ENCODE measurements around the gene STOML2.
A peak's percentile ranks its signal among the peaks of the same experiment; 100 is the strongest.

Gene STOML2

DNA sequence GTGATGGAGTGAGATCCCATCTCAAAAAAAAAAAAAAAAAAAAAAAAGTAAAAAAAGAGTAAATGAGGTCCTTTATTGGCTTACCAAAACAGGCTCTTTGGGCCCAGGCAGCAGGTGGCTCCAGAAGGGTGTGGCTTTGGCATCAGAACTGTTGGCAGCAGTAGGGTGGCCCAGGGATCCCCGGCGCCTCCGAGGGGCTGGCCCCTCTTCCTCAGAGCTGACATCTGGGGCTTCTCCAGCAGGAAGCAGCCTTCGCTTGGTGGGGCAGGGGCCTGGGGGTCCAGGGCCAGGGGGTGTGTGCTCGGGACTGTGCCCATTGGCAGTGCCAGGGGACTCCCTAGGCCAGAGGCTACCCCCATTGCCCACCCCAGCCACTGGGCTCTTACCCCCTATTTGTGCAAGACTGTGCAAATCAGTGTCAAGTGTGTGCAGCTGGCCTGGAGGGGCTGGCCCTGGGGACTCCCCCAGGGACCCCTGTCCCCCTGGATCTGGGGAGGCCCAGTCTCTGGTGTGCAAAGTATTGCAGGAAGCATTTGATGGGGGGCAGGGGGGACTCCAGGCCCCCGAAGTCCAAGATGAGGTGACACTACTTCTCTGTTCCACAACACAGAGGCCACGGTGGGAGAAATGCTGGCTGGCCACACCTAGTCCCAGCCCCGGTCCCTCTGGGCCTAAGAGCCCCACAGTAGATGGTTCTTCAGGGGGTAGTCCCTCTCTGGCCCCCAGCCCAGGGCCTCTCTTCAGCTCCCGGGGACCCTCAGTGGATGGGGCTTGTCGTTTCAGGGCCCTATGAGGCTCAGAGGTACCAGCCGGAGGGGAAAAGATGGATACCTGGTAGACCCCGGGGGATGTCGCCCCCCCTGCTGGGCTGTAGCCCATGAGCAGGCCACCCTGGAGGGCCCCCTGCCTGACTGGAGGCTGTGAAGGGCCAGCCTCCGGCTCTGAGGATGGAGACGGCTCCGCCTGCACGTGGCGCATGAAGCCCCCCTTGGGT lies 4.7 kb upstream of the STOML2 start:
- no peak for DNase-seq (ENCODE audit: low read depth)

DNA sequence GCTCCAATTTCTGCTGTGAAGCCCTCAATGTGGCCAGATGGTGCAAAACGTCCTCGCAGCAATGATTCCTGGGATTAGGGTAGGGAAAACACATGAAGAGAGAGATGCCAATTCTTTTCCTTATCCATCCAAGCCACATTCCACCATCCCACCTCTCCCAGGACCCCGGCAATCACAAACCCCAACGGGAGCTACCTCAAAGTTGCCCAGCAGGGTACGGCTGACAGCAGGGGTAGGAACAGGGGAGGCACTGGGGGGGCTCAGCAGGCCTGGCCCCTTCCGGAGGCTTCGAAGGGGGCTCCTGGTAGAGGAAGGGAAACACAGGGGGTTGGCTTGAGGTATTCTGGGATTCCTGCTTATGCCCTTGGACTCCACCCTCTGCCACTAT lies 3.4 kb upstream of the STOML2 start:
- DNase-seq (ENCODE audit: low read depth), result no peak

DNA sequence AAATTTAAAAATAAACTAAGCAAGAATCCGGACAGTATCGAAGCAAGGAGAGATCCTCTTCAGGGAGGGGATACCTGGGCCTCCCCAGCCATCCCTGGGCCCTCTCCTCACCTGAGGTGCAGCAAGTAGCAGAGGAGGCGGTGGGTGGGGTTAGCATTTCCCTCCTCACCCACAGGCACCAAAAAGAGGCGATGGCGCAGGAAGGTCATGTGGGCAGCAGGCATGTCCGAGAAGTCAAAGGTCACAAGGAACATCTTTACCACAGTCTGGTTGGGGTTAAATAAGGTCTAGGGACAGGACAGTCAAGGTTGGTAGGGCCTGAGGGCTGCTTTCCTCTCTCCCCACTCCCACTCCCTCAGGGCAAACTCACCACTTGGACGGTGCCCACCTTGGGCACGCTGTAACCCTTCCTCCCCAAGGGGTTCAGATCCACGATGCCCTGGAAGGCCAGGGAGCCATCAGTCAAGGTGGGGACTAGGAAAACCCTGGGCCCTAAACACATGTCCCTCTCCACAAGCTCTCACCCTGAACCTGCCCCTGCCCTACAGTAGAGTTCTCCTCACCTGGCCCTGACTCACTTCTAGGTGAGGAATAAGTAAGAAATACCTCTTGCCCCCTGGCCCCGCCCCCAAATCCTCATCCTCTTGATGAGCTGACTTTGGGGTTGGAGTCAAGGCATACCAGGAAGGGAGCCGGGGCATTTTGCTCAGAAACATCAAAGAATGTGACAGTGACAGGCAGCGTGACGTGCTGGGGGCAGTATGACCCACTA lies 2.8 kb upstream of the STOML2 start:
- DNase-seq (ENCODE audit: low read depth), result no peak

DNA sequence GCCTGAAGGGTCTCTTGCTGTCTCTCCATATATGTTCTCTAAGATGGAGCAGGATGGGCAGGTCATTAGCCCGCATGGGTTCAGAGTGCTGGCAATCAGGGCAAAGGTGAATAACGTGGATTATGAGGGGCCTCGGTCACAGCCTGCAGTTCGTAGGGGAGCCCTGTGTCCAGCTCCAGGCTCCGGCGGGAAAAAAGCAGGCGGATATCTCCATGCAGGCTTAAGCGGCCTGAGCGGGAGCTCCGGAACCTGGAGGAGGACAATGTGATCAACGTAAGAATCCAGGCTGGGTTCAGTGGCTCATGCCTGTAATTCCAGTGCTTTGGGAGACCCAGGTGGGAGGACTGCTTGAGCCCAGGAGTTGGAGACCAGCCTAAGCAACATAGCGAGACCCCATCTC lies 2.2 kb upstream of the STOML2 start:
- DNase-seq (ENCODE audit: low read depth), result no peak

DNA sequence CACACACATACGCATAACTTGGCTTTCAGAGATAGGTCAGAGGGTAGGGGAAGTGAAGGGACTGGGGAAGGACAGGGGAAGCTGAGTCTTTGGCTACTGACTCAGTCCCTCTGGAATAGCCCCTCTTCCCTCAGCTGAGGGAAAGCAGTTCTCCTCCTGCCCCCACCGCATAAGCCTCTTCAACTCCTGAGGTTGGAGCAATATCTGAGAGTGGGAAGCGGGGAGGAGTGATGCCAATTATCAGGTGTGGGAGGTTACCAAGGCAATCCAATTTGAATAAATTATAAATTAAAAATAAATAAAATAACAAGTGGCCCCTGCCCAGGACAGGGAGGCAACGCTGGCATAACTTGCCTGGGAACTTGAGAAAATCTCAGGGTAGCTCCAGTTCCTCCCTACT lies 1.7 kb upstream of the STOML2 start:
- no peak for DNase-seq (ENCODE audit: low read depth)

DNA sequence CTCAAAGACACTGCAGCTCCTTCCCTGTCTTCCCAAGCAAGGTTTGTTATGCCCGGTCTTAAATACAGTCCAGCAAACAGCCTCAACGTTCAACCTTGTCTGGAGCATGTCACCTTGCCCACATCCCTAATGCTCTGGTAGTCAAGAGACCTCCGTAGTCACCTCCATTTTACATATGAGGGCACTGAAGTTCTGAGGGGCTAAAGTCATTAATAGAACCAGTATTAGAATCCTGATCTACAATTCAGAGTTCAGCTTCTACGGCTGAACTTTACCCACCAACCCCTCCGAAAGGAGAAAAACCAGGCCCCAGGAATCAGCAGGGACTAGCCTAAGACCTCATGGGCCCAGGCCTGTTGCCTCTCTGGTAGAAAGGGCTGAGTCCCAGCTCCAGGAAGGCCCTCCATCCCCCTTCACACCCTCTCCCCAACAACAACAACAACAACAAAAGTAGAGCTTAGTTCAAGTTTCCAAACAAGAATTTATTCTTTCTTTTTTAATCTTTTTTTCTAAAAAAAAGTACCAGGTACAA lies 795 bp upstream of the STOML2 start:
- no peak for DNase-seq (ENCODE audit: low read depth)

DNA sequence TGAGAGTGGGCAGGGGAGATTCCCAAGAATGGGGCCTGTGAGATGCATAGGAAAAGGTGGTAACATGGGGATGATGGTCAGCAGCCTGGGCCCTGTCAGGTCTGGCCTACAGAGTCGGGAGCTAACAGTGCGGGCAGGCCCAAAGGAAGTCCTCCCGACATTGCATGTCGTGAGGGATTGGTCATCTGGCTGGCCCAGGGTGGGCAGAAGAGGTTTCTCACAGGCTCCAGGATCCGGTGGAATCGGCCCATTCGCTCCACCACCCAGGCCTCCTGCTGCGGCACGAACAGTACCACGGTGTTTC lies 514 bp downstream of the STOML2 start:
- no peak for DNase-seq (ENCODE audit: low read depth)

DNA sequence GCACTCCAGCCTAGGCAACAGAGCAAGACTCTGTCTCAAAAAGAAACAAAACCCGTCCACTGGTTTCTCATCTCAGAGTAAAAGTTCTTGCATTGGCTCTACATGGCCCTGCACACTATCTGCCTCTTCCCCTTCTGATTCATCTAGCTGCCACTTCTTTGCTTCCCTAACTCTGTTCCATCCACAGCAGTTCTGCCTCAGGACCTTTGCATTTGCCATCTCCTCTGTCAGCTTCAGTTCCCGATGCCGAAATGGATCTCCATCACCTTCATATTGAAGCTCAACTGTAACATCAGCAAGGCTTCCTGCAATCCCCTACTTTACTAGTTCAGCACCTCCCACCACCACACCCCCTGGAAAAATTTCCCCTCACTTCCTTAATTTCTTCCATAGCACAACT lies 5.4 kb downstream of the STOML2 start:
- no peak for DNase-seq (ENCODE audit: low read depth)

DNA sequence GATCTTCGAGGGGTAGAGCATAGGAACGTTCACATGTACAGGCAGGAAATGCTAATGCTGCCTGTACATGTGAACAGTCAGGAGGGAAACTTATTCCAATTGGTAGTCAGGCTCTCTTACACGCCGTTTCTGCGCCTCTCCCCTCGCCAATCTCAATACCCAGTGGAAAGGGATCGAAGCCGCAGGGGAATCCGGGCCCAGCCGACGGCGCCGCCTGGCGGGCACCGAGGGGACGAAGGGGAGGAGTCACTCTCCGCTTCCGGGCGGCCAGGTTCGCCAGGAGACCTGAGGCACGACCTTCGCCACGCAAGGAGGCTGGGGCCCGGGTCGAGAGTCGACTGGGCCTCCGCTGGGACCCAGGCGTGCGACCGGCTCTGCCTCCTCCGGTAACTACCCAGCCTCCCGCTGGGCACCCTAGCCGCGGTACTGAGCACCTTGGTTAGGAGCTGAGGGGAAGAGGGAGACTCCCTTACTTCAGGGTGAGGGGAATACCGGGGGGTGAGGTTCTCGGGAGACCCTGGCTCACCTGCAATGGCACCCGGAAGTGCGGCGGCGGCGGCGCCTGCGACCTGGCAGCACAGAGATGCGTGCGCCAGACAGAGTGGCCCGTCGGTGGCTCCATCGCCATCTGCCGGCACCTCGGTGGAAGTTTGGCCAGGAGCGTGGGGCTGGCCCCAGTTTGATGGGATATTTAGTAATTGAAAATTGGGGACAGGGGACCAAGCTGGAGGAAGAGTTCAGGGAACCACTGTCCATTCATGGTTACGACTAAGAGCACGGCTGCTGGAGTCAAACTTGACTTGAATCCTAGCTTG lies 6.7 kb downstream of the STOML2 start, which contains the start of gene PIGO:
PIGO (minus strand) TSS at position 557 of the 815 bp plus-strand sequence. CDS start 1,026 bp downstream, outside the sequence.
- peak; percentile 86 for DNase-seq (ENCODE audit: low read depth)

DNA sequence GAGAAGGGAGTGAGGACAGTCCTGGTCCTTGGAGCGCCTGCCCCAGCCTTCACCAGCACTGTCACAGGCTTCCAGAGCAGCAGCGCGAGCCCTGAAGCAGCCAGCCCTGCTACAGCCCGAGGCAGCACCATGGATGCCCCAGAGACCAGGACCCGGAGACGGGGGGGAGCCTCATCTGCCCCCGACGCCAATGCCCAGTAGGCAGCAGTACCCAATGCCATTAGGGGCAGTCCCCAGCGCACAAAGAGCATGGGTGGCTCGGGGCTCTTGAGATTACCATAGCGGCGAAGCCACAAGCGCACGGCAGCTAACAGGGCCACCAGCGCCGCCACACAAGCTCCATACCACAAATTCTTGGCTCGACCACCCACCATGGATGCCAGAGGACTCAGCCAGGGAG lies 11.4 kb downstream of the STOML2 start:
- DNase-seq (ENCODE audit: low read depth), result no peak

DNA sequence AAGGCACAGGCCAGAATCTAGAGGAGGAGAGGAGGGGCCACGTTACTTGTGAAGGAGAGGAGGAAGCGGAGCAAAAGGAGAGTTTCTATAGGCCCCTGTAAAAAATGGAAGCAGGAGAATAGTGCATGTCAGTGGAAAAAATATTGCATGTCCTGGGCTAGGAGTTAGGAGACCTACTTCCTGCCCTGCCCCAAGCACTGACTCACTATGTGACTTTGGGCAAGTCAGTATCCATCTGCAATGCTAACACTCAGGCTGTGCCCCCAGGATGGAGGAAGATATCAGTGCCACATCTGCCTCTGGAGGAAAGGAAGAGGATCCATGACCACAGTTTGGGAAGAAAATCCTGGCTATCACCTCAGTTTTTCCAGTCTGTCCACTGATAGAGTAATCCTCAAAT lies 13.5 kb downstream of the STOML2 start:
- no peak for DNase-seq (ENCODE audit: low read depth)

DNA sequence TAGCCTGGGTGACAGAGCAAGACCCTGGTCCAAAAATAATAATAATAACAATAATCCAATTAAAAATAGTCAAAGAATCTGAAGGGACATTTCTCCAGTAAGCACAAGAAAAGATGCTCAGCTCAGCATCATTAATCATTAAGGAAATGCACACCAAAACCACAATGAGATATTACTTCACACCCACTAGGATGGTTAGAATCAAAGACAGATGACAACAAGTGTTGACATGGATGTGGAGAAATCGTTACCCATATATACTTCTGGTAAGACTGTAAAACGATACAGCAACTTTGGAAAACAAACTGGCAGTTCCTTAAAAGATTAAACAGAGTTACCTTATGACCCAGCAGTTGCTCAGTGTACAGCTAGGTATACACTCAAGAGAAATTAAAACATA lies 17.9 kb downstream of the STOML2 start:
- no peak for DNase-seq (ENCODE audit: low read depth)

DNA sequence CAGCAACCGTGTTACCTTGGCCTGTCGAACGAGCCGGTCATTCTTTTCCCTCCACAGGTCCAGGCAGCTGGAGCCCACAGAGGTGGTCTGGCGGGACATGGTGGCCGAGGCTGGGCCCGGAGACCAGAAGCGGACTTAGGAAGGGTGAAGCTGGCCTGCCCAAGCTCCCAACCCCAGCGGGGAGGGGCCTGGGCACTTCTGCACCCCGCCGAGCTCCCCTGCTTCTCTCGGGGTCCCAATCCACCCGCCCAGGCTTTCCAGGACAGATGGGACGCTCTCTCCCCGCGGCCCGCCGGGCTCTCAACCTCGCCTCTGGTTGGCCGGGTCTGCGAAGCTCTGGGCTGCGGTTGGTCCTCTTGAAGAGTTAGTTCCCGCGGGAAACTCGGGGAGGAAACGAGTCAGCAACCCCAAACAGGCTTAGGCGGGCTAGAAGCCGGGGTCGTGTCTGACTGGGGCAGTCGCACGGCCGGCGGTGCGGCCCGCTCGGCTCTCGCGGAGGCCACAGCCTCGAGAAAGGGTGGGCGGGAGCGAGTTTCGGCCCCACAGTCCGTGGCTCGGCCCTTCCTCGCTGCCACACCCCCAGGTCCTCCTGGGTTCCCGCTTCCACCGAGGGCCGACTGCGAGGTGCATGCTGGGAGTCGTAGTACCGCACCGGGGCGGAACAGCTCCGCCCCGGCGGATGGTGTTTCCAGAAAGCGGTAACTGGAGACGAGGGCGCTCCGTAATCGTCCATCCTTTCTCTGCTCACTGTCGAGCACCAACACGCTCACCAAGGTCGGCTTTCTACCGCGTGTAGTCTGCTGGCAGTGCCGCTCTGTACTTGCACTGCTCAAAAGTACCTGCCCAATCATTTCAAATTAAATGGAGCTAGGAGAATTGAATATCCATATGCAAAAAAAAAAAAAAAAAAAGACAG lies 23.2 kb downstream of the STOML2 start, which contains the start of gene FANCG:
FANCG (minus strand) TSS at position 517 of the 916 bp plus-strand sequence; CDS start at position 99, 418 bp downstream.
- peak; percentile 66 for DNase-seq (ENCODE audit: low read depth)

DNA sequence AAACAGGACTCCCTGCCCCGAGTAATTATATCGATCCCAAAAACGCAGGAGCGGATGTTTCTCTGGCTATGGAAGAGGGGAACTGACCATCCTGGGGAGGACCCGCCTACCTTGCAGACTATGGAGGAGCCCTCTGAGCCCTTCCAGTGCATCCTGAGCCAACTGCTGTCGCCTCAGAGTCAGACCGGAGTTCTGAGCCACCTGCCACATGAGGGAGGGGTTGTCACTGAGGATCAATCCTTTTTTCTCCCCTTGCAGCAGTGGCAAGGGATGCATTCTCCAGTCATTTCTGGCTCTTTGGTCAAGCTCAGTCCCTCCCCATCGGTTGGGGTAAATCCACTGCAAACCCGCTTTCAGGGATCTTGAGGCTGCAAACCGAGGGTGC lies 23.9 kb downstream of the STOML2 start:
- no peak for DNase-seq (ENCODE audit: low read depth)

DNA sequence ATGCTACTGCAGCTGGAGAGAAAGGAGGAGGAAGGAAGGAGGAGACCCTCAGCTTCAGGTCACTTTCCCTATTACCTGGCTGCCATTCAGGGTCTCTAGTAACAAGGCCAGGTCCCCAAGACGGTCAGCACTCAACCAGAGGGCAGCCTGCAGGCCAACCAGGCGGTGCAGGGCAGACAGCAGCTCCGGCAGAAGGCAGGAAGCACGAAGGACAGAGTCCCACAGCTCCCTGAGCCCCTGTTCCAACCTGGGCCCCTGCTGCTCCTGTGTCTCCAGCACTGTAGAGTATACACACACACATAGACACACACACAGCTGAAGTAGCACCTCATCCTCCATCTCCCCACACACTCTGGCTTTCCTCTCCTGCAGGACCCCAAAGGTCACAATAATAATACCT lies 24.9 kb downstream of the STOML2 start:
- DNase-seq (ENCODE audit: low read depth), result no peak

DNA sequence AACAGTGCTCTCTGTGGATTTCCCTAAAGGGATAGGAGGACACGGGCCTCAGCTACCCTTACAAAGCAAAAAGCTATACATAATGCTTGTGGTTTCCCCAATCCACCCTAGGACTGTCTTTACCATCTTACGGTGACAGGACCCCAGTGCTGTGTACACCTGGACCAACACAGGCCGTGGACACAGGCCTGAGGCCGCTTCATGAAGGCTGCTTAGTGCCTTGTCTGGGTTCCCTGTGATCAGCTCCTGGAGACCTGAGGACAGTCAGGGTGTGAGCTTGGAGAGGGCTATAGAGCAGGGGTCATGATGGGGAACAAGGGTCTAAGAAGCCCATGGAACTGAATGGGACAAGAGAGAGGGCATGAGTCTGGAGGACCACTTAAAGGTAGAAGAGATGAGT lies 26.1 kb downstream of the STOML2 start:
- no peak for DNase-seq (ENCODE audit: low read depth)

DNA sequence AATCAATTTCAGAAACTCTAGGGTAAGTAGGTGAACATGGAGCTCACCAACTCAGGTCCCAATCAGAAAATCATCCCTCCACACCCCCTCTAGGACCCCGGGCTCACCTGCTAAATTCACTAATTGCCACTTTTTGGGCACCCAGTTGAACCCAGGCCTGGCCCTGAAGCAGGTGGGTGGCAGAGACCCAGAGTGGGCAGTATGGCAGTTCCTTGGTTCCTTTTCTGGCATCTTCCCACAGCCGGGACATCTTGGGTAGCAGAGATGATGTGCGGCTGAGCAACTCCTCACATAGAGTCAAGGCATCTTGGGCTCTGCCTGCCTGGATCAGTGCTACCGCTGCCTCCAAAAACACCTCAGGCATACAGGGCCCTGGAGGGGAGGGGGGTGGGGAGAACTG lies 27.6 kb downstream of the STOML2 start:
- DNase-seq (ENCODE audit: low read depth), result no peak

DNA sequence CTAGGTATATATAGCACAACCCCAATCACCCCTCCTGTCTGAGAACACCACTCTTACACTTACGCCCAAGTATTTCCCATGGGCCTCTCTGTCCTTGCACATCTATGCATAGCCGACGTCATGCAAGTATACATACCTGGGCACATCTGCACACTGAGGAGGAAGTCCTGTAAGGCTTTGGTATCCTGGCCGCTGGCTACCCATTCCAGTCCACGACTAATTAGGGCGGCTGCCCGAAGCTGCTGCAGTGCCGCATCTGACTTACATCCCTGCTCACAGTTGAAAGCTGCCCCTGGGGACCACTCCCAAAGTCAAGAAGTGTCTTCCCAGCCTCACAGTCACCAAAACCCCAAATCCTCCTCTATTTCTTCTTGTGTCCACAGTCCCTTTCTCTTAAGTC lies 28.1 kb downstream of the STOML2 start:
- no peak for DNase-seq (ENCODE audit: low read depth)

DNA sequence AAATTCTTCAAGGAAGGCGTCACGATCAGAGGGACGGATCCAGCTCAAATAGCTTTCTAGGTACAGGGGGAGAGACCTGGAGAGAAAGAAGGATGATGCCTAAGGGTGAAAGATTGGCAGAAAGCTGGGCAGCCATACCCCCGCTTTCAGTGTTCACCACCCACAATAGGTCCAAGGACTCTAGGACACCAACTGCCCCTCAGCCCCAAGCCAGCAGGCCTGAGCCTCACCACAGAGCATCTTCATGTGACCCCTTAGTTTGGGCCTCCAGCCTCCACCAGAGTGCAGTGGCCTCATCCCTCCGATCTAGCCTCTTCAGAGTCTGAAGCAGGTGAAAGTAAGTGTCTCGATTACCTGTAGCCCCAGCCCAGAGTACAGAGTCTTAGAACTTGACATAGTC lies 28.8 kb downstream of the STOML2 start:
- DNase-seq (ENCODE audit: low read depth), result no peak

DNA sequence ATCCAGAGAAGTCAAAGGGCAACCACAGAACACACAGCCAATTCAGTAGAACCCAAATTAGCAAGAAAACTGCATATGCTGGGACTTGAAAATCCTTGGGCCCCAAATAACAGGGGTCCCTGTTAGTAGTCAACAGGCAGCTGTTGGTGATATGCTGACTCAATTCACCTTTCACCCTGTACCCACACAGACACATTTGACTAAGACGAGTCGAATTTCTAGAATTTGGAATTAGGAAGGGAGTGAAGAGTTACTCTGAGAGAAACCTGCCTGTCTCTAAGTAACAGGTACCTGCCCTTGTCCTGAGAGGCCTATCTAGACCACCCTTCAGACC lies 29.7 kb downstream of the STOML2 start:
- no peak for DNase-seq (ENCODE audit: low read depth)
